OCI-LY3 (cell line): ENCODE results near the gene ZNF280A.

Experiments used
- H2AFZ ChIP-seq: fragments of 200-600, 300-600 bp; shearing (Covaris generic); 2 replicates; pipeline ENCODE4 v1.6.0; 2014; ENCODE audit warnings: antibody characterized with exemption, low read depth, low read length
- H3K27ac ChIP-seq: fragments of 200-600, 300-600 bp; sonication (generic); 2 replicates; pipeline ENCODE4 v1.5.1; 2014; ENCODE audit warnings: mild to moderate bottlenecking, low read length, moderate library complexity, mixed read lengths
- H3K27me3 ChIP-seq: fragments of 200-600, 300-600 bp; sonication (generic); 2 replicates; pipeline ENCODE4 v1.6.1; 2014; ENCODE audit warnings: low read depth, low read length, mixed read lengths
- H3K36me3 ChIP-seq: fragments of 200-600, 300-600 bp; sonication (generic); replicated peaks from 2 replicates; pipeline ENCODE3; 2014; ENCODE audit warnings: low read depth, low read length, mixed read lengths
- H3K4me1 ChIP-seq: fragments of 300-600, 200-600 bp; sonication (generic); 2 replicates; pipeline ENCODE4 v1.6.1; 2014; ENCODE audit warnings: low read length, mixed read lengths
- H3K4me2 ChIP-seq: fragments of 200-600, 300-600 bp; sonication (generic); 2 replicates; pipeline ENCODE4 v1.6.1; 2014; ENCODE audit warnings: low read length, mixed read lengths
- H3K4me3 ChIP-seq: fragments of 300-600, 200-600 bp; sonication (generic); 2 replicates; pipeline ENCODE4 v1.5.1; 2014; ENCODE audit warnings: antibody characterized with exemption, mild to moderate bottlenecking, low read length, moderate library complexity
- H3K79me2 ChIP-seq: fragments of 300-600, 200-600 bp; shearing (Covaris generic); 2 replicates; pipeline ENCODE4 v1.6.1; 2014; ENCODE audit warnings: mild to moderate bottlenecking, low read length, mixed read lengths
- H3K9ac ChIP-seq: fragments of 300-600, 200-600 bp; shearing (Covaris generic); 2 replicates; pipeline ENCODE4 v1.6.0; 2014; ENCODE audit warnings: mild to moderate bottlenecking, low read length, moderate library complexity
- H3K9me3 ChIP-seq: fragments of 200-600, 300-600 bp; shearing (Covaris generic); 2 replicates; pipeline ENCODE4 v1.6.1; 2014; ENCODE audit warnings: low read length, mixed read lengths; ENCODE audit not compliant: insufficient read depth
- H4K20me1 ChIP-seq: fragments of 200-600, 300-600 bp; sonication (generic); 2 replicates; pipeline ENCODE4 v1.6.1; 2016; ENCODE audit warnings: low read length, mixed read lengths; ENCODE audit not compliant: insufficient read depth
- EZH2phosphoT487 ChIP-seq: fragments of 200-600 bp; shearing (Covaris generic); IDR thresholded peaks from 2 replicates; pipeline ENCODE4 v1.6.1; 2018; ENCODE audit warnings: antibody characterized with exemption, mixed run types, low read depth
- TF ChIP-seq, protein P1 (sequence below): fragments of 200-600, 300-600 bp; sonication (generic); IDR thresholded peaks from 2 replicates; pipeline ENCODE4 v1.5.1; 2014; ENCODE audit warnings: antibody characterized with exemption, low read length, low read depth

Gene ZNF280A

DNA sequence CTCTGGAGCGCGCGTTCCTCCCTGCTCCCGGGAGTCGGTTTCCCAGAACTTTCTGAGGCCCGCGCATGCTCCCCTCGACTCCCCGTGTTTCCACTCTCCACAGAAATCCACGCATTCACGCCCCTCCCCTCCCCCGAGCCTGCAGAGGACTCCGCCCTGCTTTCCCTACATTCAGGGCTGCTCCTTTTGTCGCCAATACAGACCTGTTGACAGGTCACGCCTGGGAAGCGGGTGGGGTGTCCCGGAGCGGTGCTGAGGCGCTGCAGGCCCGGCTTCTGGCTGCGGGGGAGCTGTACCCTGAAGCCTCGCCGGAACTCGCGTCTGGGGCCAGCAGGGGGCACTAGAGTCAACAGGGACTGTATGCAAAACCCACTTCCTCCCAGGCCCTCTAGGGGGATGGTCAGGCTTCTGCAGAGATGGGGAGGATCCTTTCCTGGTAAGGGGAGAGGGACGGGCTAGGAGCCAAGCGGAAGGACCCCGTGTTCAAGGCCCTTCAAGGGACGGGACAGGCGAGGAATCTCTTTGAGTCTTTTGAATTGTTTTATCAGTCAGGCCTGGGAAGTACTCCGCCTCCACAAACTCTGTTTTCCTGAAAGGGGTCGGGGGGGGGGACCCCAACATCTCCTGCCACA, 39.0 kb upstream of the ZNF280A start, which contains the start of gene PRAME:
Gene PRAME, minus strand, starts transcription at position 294 of the 632 bp plus-strand sequence. CDS start 2,433 bp downstream, outside the sequence.
- peak within 1 kb of the TSS; percentile 96 for H3K4me3 ChIP-seq
- H3K79me2 ChIP-seq = no peaks in the 10 kb centered on the region; the same call in 1 of the 2 replicates
- no peaks in the 10 kb centered on the region for H3K36me3 ChIP-seq
- H3K4me2 ChIP-seq = peak within 1 kb of the TSS; percentile 89
- no peaks in the 10 kb centered on the region for H3K27me3 ChIP-seq
- H3K9me3 ChIP-seq = no peaks in the 10 kb centered on the region
- TF ChIP-seq EZH2phosphoT487 = no peak
- TF ChIP-seq, protein P1, sequence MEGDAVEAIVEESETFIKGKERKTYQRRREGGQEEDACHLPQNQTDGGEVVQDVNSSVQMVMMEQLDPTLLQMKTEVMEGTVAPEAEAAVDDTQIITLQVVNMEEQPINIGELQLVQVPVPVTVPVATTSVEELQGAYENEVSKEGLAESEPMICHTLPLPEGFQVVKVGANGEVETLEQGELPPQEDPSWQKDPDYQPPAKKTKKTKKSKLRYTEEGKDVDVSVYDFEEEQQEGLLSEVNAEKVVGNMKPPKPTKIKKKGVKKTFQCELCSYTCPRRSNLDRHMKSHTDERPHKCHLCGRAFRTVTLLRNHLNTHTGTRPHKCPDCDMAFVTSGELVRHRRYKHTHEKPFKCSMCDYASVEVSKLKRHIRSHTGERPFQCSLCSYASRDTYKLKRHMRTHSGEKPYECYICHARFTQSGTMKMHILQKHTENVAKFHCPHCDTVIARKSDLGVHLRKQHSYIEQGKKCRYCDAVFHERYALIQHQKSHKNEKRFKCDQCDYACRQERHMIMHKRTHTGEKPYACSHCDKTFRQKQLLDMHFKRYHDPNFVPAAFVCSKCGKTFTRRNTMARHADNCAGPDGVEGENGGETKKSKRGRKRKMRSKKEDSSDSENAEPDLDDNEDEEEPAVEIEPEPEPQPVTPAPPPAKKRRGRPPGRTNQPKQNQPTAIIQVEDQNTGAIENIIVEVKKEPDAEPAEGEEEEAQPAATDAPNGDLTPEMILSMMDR = peak; percentile 76
- H3K27ac ChIP-seq = peak within 1 kb of the TSS; percentile 49
- peaks cover 14% of the 10 kb centered on the region for H3K4me1 ChIP-seq
- H4K20me1 ChIP-seq = no peaks in the 10 kb centered on the region
- H2AFZ ChIP-seq = peak within 1 kb of the TSS; percentile 67; the same call in 1 of the 2 replicates
- peak within 1 kb of the TSS; percentile 83 for H3K9ac ChIP-seq

- Histone ChIP-seq H3K9me3 (no peaks in the 10 kb centered on the region), H3K4me3 (peak overlapping the region; percentile 96), H3K27ac (peak overlapping the region; percentile 49), H2AFZ (no peak overlapping the region), H3K4me2 (peak overlapping the region; percentile 89), H4K20me1 (no peaks in the 10 kb centered on the region), H3K36me3 (no peaks in the 10 kb centered on the region), H3K4me1 (peaks cover 15% of the 10 kb centered on the region), H3K79me2 (no peaks in the 10 kb centered on the region; the same call in 1 of the 2 replicates), H3K27me3 (no peaks in the 10 kb centered on the region), H3K9ac (peak overlapping the region; percentile 83)
- TF ChIP-seq, protein P1 = no peak
- no peak for TF ChIP-seq EZH2phosphoT487
These were observed 38.3 kb upstream of the ZNF280A start for GRCh38 chr22:22558071-22558971.

GRCh38 chr22:22556995-22557925, 37.2 kb upstream of the ZNF280A start:
- Histone ChIP-seq H2AFZ (no peak overlapping the region), H3K27me3 (no peaks in the 10 kb centered on the region), H3K79me2 (no peaks in the 10 kb centered on the region; the same call in 1 of the 2 replicates)

More at GRCh38 chr22:22556995-22557925, 37.2 kb upstream of the ZNF280A start:
- H3K27ac ChIP-seq = no peak overlapping the region
- H3K36me3 ChIP-seq = no peaks in the 10 kb centered on the region
- no peak overlapping the region for H3K4me3 ChIP-seq
- H3K9ac ChIP-seq = no peak overlapping the region
- TF ChIP-seq, protein P1 = no peak
- TF ChIP-seq EZH2phosphoT487 = no peak
- no peaks in the 10 kb centered on the region for H3K9me3 ChIP-seq
- no peaks in the 10 kb centered on the region for H4K20me1 ChIP-seq
- no peak overlapping the region for H3K4me2 ChIP-seq
- H3K4me1 ChIP-seq = peaks cover 15% of the 10 kb centered on the region
